AG08396 (cell line): ENCODE results near the gene SEPTIN11.

Experiments used
- DNase-seq: peaks from one replicate; pipeline ENCODE4 v3.0.0; 2012; ENCODE audit warnings: low spot score, mixed read lengths

SEPTIN11 gene

GRCh38 chr4:76979236-76979635, 29.7 kb downstream of the SEPTIN11 start:
- no peak for DNase-seq

- DNase-seq = no peak
Measured at GRCh38 chr4:76980261-76980660, 30.7 kb downstream of the SEPTIN11 start.

GRCh38 chr4:76981644-76982043, 32.1 kb downstream of the SEPTIN11 start:
- no peak for DNase-seq

DNA sequence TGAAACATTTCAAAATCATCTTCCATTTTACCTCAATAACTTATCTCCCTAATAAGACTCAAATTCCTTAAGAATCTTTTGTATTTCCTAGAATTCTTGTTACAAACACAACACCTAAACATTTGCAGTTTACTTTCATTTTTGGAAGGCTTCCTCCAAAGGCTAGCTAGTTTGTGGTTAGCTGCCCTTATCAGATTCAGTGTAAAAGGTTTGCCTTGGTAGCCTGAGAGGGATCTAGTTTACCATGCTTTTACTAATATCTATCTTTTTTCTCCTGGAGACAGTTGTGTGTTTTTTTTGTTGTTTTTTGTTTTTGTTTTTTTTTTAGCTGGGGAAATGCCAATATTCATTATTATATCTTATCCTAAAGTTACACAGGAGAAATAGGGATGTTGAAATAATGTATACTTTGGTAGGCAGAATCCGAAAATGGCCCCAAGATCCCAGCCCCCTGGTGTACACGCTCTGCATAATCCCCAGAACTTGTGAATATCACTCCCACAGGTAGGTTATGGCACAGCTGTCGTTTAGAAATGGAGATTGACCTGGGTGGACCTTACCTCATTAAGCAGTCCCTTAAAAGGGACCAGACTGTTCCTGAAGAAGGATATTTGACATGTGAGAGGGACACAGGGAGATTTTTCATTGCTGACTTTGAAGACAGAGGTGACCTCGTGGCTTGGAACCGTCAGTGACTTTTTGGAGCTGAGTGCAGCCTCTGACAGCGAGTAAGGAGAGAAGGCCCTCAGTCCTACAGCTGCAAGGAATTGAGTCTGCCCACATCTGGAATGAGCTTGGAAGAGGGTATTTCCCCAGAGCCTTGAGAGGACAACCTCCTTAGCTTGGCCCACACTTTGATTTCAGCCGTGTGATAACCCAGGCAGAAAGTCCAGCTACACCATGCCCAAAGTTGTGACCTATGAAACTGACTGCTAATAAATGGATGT, 33.4 kb downstream of the SEPTIN11 start:
- no peak for DNase-seq

- DNase-seq = no peak
Measured at GRCh38 chr4:76984127-76984526, 34.6 kb downstream of the SEPTIN11 start.

DNA sequence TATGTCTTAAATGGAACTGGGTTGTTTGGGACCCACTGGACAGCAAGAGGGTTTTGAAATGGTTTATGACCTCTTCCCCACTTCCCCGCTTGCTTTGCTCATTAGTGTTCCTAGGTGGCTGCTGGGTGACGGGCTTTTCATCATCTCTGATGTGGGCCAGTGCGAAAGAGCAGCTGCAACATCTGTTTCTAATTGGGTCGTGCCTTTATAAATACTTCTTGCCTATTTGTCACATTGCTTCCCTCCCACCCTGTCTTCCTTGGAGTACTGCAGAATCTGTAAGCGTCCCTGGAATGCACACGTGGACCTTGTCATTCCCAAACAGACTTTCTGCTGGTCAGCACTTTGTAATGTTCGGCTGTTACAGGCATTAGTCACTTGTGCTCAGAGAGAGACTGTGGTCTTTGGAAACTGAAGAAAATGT, 35.2 kb downstream of the SEPTIN11 start:
- peak; percentile 74 for DNase-seq

GRCh38 chr4:76987153-76987591, 37.6 kb downstream of the SEPTIN11 start:
- DNase-seq = peak; percentile 50

GRCh38 chr4:76987685-76988084, 38.1 kb downstream of the SEPTIN11 start:
- no peak for DNase-seq

DNA sequence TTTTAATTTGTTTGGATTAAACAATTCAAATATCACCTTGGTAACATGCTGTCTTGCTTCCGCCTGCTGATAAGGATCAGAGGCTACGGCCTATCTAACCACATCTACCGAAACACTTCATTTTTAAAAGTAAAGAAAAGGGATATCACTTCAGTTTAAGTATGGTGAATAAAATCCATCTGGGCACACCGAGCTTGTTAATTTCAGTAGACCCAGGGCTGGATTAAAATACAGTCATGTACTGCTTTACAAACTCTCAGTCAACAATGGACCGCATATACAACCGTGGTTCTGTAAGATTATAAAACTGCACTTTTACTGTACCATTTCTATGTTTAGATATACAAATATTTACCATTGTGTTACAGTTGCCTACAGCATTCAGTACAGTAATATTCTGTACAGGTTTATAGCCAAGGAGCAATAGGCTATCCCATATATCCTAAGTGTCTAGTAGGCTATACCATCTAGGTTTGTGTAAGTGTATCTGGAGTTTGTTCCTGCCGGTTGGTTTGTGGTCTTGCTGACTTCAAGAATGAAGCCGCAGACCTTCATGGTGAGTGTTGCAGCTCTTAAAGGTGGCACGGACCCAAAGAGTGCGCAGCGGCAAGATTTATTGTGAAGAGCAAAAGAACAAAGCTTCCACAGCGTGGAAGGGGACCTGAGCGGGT, 40.0 kb downstream of the SEPTIN11 start:
- DNase-seq = no peak

- DNase-seq = peak; percentile 36
Measured at GRCh38 chr4:76990288-76991080, 40.9 kb downstream of the SEPTIN11 start.

DNA sequence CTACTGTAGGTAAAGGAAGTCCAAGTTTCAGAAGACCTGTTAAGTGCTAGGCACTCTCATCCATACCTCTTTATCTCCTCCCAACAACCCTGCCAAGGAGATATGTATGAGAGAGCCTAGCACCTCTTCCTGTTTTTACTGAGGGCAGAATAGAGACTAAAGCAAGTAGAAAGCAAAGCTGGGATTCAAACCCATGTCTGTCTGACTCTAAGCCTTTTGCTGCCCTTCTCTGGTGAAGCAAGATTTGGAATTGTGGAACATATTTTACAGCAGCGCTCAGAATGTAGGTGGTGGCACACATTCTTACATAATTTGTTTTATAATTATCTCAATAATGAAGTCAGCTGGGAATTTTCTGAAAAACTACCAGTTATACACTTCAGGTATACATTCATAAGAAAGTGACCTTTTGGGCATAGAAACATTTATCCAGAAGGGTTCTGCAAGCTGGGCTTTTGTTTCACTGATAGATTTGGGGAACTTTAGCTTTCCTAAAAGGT, 41.7 kb downstream of the SEPTIN11 start:
- no peak for DNase-seq

DNA sequence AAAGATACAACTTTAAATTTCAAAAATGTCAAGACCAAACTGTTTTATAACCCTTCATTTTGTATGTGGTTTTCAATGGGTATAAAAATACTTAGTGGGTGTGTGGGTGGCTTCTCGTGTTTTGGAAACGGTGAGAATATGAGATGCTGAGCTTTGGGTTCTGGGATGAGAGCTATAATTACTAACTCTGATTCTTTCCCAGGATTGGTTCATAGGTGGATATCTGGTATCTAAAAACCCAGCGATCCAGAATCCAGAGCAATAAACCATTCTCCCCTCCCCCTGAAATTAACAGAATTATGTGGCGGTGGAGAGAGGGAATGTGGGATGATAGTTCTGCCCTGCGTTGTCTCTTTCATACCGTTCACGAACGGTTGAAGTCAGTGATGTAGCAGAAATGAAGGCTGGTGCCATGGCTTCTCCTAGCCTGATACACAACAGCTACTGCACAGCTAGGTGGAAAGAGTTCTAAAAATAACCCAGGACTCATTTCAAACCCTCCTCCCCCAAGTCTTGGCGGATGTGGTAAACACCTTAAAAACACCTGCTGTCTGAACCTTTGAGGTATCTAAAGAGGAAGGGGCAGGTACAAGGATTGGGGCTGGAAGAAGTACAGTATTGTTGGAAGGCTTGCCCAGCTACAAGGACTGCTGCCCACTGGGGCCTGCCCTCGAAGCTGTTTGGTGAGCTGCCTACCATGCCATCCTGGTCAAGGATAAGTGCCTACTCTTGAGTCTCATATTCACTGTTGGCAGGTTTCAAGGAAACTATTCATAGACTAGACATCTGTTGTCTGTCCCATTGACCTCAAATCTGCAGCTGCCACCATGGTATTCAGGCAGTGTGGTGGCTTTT, 44.5 kb downstream of the SEPTIN11 start:
- DNase-seq = no peak

- no peak for DNase-seq
Measured at GRCh38 chr4:76995776-76996175, 46.2 kb downstream of the SEPTIN11 start.

- no peak for DNase-seq
Measured at GRCh38 chr4:76996445-76996844, 46.9 kb downstream of the SEPTIN11 start.

GRCh38 chr4:76997077-76997476, 47.5 kb downstream of the SEPTIN11 start:
- DNase-seq = no peak

DNA sequence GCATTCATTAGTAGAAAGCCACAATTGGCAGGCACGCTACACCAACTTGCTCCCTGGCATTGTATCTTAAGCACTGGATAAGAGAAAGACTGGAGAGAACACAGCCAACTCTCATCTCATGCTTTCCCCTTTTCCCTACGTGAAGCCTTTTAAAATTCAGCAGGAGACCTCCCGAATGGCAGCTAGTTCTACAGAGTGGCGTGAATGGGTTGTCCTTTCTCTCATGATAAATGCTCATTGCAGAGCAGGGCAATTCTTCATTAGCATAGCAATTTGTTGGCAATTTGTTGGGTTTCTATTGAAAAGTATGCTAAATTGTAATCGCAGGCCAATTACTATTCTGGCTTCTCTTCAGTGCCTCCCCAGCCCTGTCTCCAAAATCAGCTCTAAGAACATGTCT, 48.0 kb downstream of the SEPTIN11 start:
- no peak for DNase-seq

DNA sequence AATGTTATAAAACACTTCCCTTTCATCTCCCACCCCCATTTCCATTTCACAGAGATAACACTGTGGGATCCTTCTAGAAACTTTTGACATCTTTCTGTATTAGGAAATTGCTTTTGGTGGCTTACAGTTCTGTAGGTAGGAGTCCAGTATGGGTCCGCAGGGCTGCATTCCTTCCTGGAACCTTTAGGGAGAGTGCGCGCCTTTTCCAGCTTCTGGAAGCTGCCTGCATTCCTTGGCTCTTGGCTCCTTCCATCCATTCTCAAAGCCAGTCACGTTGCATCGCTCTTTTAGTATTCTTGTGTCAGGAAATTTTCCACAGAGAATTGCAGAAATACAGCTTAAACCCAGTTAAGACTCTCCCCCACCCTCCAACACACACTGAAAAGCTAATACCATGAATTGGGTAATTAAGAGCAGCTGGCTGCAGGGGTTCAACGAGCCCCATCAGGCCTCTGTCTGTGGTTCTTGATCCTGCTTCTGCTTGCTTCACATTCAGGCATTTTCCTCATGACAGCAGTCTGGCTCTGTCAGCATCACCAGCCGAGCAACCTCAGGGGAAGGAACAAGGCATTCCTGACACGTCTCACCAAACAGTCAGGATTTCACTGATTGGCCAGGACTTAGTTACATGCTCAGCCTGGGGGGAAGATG, 48.8 kb downstream of the SEPTIN11 start:
- peak; percentile 39 for DNase-seq
